T-cell (primary cell): Measurements from ENCODE around the gene PRKAG2. TPM values are rescaled to one million over a fixed set of nuclear protein-coding genes. Genes with fewer than 3 reads are reported as not detected.

Source experiments
- ATAC-seq, 4 experiments: fragments of 200-7000 bp in 3 of 4; fragments of 150-1000 bp in 1 of 4; cut with Tn5 transposase; replicated peaks in 1 of 4; 1 replicate in 3 of 4; 2 replicates in 1 of 4; pipeline ENCODE4 v1.10.0; 2021; ENCODE audit warnings: moderate library complexity in 3 of 4, mild to moderate bottlenecking in 2 of 4, moderate number of reproducible peaks in 1 of 4
- CTCF ChIA-PET, 2 donors: fragments of 300-600 bp; sonication (Branson Sonifier 250); formaldehyde crosslinking; loops; one replicate each; lab custom pipeline; 2022; ENCODE audit warnings: antibody characterized with exemption in 2 of 2; lab: Charles Lee
- POLR2A ChIA-PET, 2 donors: fragments of 300-600 bp; sonication (Branson Sonifier 250); formaldehyde crosslinking; loops; one replicate each; lab custom pipeline; 2022; ENCODE audit warnings: antibody characterized with exemption in 2 of 2; lab: Charles Lee
- DNase-seq, 35 experiments: peaks; one replicate each; pipeline versions ENCODE4 v3.0.0 to v3.0.0-alpha.2; 2013 to 2023
- H3K27ac ChIP-seq: one replicate; pipeline ENCODE4 v1.5.1; 2013; ENCODE audit warnings: low read length
- H3K27me3 ChIP-seq, 2 experiments: replicated peaks in 1 of 2; 1 replicate in 1 of 2; 2 replicates in 1 of 2; pipeline versions ENCODE4 v1.6.1 to v1.7.0; 2013; ENCODE audit warnings: low read length in 1 of 2, mixed read lengths in 1 of 2; ENCODE audit not compliant: control insufficient read depth in 2 of 2, insufficient read depth in 2 of 2; ENCODE audit errors: extremely low read depth in 1 of 2
- H3K36me3 ChIP-seq, 2 donors: 1 replicate in 1 of 2; 2 replicates in 1 of 2; pipeline versions ENCODE4 v1.6.1 to v1.7.0; 2013; ENCODE audit warnings: low read length in 1 of 2; ENCODE audit not compliant: control insufficient read depth in 2 of 2, insufficient read depth in 1 of 2; ENCODE audit errors: extremely low read depth in 1 of 2
- H3K4me1 ChIP-seq, 2 experiments: 1 replicate in 1 of 2; 2 replicates in 1 of 2; pipeline versions ENCODE4 v1.6.1 to v1.7.0; 2013; ENCODE audit warnings: low read length in 2 of 2, mixed read lengths in 1 of 2; ENCODE audit not compliant: insufficient read depth in 2 of 2, control insufficient read depth in 1 of 2; ENCODE audit errors: extremely low read depth in 1 of 2
- H3K4me3 ChIP-seq, 2 donors: 1 replicate in 1 of 2; 2 replicates in 1 of 2; pipeline versions ENCODE4 v1.5.1 to v1.7.0; 2013; ENCODE audit warnings: mild to moderate bottlenecking in 2 of 2, low read length in 1 of 2, moderate library complexity in 1 of 2; ENCODE audit not compliant: control insufficient read depth in 1 of 2; ENCODE audit errors: extremely low read depth in 1 of 2
- H3K9me3 ChIP-seq: 2 replicates; pipeline ENCODE4 v1.7.0; 2013
- H3K27ac Mint-ChIP-seq, 2 donors: one replicate each; pipeline ENCODE4 v1.8.0; 2020 to 2021; ENCODE audit warnings: mild to moderate bottlenecking in 2 of 2, mixed read lengths in 2 of 2
- H3K27me3 Mint-ChIP-seq, 2 donors: one replicate each; pipeline ENCODE4 v1.8.0; 2021 to 2022; ENCODE audit warnings: mixed read lengths in 2 of 2
- H3K36me3 Mint-ChIP-seq: one replicate; pipeline ENCODE4 v1.8.0; 2021; ENCODE audit warnings: mixed read lengths
- H3K4me1 Mint-ChIP-seq, 3 donors: one replicate each; pipeline ENCODE4 v1.8.0; 2020 to 2022; ENCODE audit warnings: mixed read lengths in 3 of 3, mild to moderate bottlenecking in 1 of 3
- H3K4me3 Mint-ChIP-seq, 3 donors: one replicate each; pipeline ENCODE4 v1.8.0; 2020 to 2022; ENCODE audit warnings: mild to moderate bottlenecking in 3 of 3, mixed read lengths in 3 of 3, moderate library complexity in 3 of 3
- H3K9me3 Mint-ChIP-seq, 3 donors: one replicate each; pipeline ENCODE4 v1.8.0; 2020 to 2022; ENCODE audit warnings: mixed read lengths in 3 of 3
- WGBS: methylation state at CpG from one replicate; pipeline ENCODE4 v1.1.5; 2013; ENCODE audit warnings: missing lambda C conversion rate; ENCODE audit not compliant: insufficient coverage; 5-methylcytosine and 5-hydroxymethylcytosine counted together
- total RNA-seq, 35 experiments: library from RNA in 6 of 35; stranded (reverse) in 6 of 35; fragments of 120-200 nt in 1 of 35; gene quantifications; one replicate each; pipeline versions ENCODE4 v1.2.1 to v1.2.4 and lab custom pipeline; 2013 to 2026

PRKAG2 gene
- total RNA-seq, 5 donors from 2014 or later (not counting 1 experiment from before 2014, with no cell fraction given), result 43.0 to 59.9 (median 49.3) TPM

DNA sequence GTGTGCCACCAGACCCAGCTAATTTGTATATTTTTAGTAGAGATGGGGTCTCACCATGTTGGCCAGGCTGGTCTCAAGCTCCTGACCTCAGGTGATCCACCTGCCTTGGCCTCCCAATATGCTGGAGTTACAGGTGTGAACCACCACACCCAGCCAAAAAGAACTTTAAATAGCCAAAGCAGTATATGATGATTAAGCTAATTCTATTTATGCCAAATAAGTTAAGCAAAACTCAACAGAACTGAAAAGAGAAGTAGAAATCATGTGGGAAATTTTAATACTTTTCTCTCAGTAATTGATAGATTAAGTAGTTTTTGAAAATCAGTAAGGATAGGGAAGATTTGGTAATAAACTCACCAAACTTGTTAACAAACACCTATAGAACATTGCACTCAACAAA is 332.7 kb downstream of the PRKAG2 start:
- H3K27me3 ChIP-seq, result peaks cover 0 to 22% of the 10 kb centered on the region in 2 experiments
- no peaks in the 10 kb centered on the region for H3K9me3 ChIP-seq
- H3K27ac Mint-ChIP-seq, result no peak overlapping the region
- ChIA-PET CTCF (no interaction called here), POLR2A (no interaction called here)
- H3K4me3 ChIP-seq, result no peak overlapping the region
- H3K4me1 ChIP-seq, result no peaks in the 10 kb centered on the region
- ATAC-seq (no peak), DNase-seq (no peak)
- H3K4me1 Mint-ChIP-seq, result peaks cover 0 to 3% (median 0%) of the 10 kb centered on the region in 3 donors
- no peaks in the 10 kb centered on the region for H3K9me3 Mint-ChIP-seq
- H3K36me3 ChIP-seq, result no peaks in the 10 kb centered on the region
- no peak overlapping the region for H3K4me3 Mint-ChIP-seq
- no peak overlapping the region for H3K27ac ChIP-seq
- H3K27me3 Mint-ChIP-seq, result peaks cover 19 to 33% of the 10 kb centered on the region in 2 donors
- no peaks in the 10 kb centered on the region for H3K36me3 Mint-ChIP-seq

DNA sequence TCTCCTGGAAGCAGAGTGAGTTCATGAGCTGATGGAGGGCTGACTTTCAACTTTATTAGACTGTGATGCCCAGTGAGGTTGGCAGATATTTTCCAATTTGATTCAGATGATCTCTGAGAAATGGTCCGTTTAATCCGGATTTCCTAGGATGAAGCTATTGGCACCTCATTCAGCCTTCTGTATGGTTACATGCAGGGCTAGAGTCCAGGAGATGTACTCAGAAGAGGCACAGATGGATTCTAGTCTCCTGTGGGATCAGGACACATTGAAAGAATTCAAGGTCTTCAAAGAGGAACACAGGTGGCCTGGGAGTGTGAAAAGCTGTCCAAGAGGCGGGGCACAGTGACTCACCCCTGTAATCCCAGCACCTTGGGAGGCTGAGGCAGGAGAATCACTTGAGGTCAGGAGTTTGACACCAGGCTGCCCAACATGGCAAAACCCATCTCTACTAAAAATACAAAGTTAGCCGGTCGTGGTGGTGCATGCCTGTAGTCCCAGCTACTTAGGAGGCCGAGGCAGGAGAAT is 334.2 kb downstream of the PRKAG2 start:
- H3K36me3 ChIP-seq, result no peaks in the 10 kb centered on the region
- no peak for DNase-seq
- Mint-ChIP-seq H3K36me3 (no peaks in the 10 kb centered on the region), H3K27me3 (peaks cover 19 to 36% of the 10 kb centered on the region in 2 donors), H3K9me3 (no peaks in the 10 kb centered on the region), H3K4me3 (no peak overlapping the region), H3K4me1 (peaks cover 7 to 14% (median 10%) of the 10 kb centered on the region in 3 donors), H3K27ac (peak overlapping the region in 1 of 2 donors; percentile 8)
- no peak for ATAC-seq
- no peak overlapping the region for H3K4me3 ChIP-seq
- H3K9me3 ChIP-seq, result no peaks in the 10 kb centered on the region
- no peaks in the 10 kb centered on the region for H3K4me1 ChIP-seq
- CTCF ChIA-PET, result no interaction called here
- 100% methylated on average over 3 of the region's 6 CpGs for WGBS
- H3K27ac ChIP-seq, result no peak overlapping the region
- POLR2A ChIA-PET, result interaction anchor here in 1 of 2 donors (0.6 kb wide), 1 partner anchor 41 kb away, joined by 5 read pairs; no protein-coding TSS in a partner anchor
- peaks cover 0 to 25% of the 10 kb centered on the region in 2 experiments for H3K27me3 ChIP-seq

DNA sequence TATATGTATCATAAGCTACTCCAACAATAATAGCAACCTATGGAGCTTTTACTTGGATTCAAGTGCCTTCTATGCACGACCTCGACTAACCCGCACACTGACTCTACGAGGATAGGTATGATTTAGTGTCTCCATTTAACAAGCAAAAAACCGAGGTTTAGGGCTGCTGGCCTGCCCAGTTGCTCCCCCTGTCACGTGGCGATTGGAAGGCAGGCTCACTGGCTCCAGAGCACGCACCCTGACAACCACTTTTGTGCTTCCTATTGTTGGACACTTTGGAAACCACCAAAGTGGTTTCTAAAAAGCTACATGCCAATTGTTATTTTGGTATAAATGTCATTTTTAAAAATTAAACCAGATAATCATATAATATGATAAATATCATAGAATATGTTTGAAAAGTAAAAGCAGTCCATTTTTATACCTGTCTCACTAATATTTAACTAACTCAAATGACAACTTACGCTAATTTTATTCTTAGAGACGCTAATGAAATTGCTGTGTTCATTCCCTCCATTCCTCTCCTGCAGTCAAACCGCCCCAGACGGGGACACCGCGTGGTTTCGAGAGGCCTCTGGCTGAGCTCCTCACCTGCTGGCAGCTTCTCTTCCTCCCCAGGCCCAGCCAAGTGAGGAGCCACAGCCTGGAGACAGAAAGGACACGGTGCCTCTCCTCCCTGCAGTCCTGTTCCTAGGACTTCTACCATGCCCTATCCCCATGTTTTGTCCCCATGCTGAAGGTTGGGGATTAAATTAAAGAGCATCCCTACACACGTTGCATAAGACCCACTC is 335.0 kb downstream of the PRKAG2 start:
- Histone ChIP-seq H3K9me3 (no peaks in the 10 kb centered on the region), H3K4me3 (no peak overlapping the region), H3K4me1 (no peaks in the 10 kb centered on the region), H3K36me3 (no peaks in the 10 kb centered on the region), H3K27ac (no peak overlapping the region), H3K27me3 (peaks cover 0 to 22% of the 10 kb centered on the region in 2 experiments)
- DNase-seq (no peak), ATAC-seq (no peak)
- peak overlapping the region; percentile 8 to 22 for H3K27ac Mint-ChIP-seq
- ChIA-PET CTCF (no interaction called here), POLR2A (no interaction called here)
- H3K4me1 Mint-ChIP-seq, result peaks cover 11 to 21% (median 12%) of the 10 kb centered on the region in 3 donors
- H3K9me3 Mint-ChIP-seq, result no peaks in the 10 kb centered on the region
- H3K27me3 Mint-ChIP-seq, result peaks cover 15 to 33% of the 10 kb centered on the region in 2 donors
- no peaks in the 10 kb centered on the region for H3K36me3 Mint-ChIP-seq
- 85% methylated on average over 13 of the region's 17 CpGs for WGBS
- no peak overlapping the region for H3K4me3 Mint-ChIP-seq

GRCh38 chr7:151540146-151540545 is 336.8 kb downstream of the PRKAG2 start:
- Histone ChIP-seq H3K36me3 (no peaks in the 10 kb centered on the region), H3K9me3 (no peaks in the 10 kb centered on the region), H3K4me3 (no peak overlapping the region), H3K27me3 (peaks cover 0 to 23% of the 10 kb centered on the region in 2 experiments), H3K4me1 (no peaks in the 10 kb centered on the region), H3K27ac (no peak overlapping the region)
- ATAC-seq (no peak), DNase-seq (no peak)
- peaks cover 11 to 26% (median 12%) of the 10 kb centered on the region in 3 donors for H3K4me1 Mint-ChIP-seq
- no peaks in the 10 kb centered on the region for H3K36me3 Mint-ChIP-seq
- ChIA-PET POLR2A (no interaction called here), CTCF (no interaction called here)
- H3K27me3 Mint-ChIP-seq, result peaks cover 8 to 30% of the 10 kb centered on the region in 2 donors
- H3K4me3 Mint-ChIP-seq, result no peak overlapping the region
- 100% methylated on average over 4 of the region's 4 CpGs for WGBS
- no peak overlapping the region for H3K27ac Mint-ChIP-seq
- H3K9me3 Mint-ChIP-seq, result no peaks in the 10 kb centered on the region

GRCh38 chr7:151539088-151539671 is 337.7 kb downstream of the PRKAG2 start:
- POLR2A ChIA-PET, result no interaction called here
- Histone ChIP-seq H3K9me3 (no peaks in the 10 kb centered on the region), H3K36me3 (no peaks in the 10 kb centered on the region), H3K4me3 (no peak overlapping the region), H3K27ac (no peak overlapping the region), H3K4me1 (no peaks in the 10 kb centered on the region), H3K27me3 (peaks cover 0 to 21% of the 10 kb centered on the region in 2 experiments)
- H3K4me1 Mint-ChIP-seq, result peaks cover 11 to 26% (median 12%) of the 10 kb centered on the region in 3 donors
- 83% methylated on average over 9 of the region's 9 CpGs for WGBS
- no peaks in the 10 kb centered on the region for H3K9me3 Mint-ChIP-seq
- CTCF ChIA-PET, result interaction anchor here in 1 of 2 donors (1.0 kb wide), 1 partner anchor 14 kb away, joined by 3 read pairs; no protein-coding TSS in a partner anchor
- H3K27me3 Mint-ChIP-seq, result peaks cover 6 to 26% of the 10 kb centered on the region in 2 donors
- no peak overlapping the region for H3K4me3 Mint-ChIP-seq
- ATAC-seq (no peak), DNase-seq (no peak)
- no peaks in the 10 kb centered on the region for H3K36me3 Mint-ChIP-seq
- H3K27ac Mint-ChIP-seq, result no peak overlapping the region

DNA sequence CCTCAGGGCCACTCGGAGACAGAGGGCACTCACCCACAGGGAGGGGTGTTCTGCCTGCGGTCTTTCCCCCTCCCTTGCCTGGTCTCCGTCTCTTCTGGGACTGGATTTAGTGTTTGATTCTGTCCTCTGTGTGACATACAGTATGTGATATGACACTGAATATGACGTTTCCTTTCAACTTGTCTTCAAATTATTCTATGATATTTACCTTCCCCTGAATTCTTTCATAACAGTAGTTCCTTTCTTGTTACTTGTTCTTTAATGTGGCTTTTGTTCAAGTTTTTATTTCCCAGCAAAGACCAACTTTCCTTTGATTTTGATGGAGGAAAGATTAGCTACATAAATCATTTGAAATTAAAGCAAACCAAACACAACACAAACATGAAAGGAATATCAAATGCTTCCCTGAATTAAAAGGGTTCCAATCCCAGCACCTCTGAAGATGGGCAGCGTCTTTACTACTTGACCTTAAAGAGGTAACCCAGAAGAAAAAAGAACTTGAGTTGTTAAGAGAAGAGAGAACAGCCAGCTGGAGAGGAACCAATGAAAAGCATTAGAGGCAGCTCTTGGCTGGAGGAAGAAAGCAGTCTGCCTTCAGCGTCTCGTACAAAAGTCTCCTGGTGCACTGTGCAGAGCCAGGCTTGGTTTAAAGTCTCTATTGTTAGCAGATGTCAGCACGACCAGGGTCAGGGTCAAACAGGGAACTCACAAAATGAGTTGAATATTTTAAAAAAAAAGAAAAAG is 338.9 kb downstream of the PRKAG2 start:
- Histone ChIP-seq H3K4me3 (no peak overlapping the region), H3K4me1 (no peaks in the 10 kb centered on the region), H3K9me3 (no peaks in the 10 kb centered on the region), H3K36me3 (no peaks in the 10 kb centered on the region), H3K27me3 (peaks cover 0 to 18% of the 10 kb centered on the region in 2 experiments), H3K27ac (no peak overlapping the region)
- DNase-seq (no peak), ATAC-seq (peak in 2 of 4 experiments; percentile 29 to 66)
- 20% methylated on average over 5 of the region's 8 CpGs for WGBS
- H3K9me3 Mint-ChIP-seq, result no peaks in the 10 kb centered on the region
- H3K36me3 Mint-ChIP-seq, result no peaks in the 10 kb centered on the region
- H3K27me3 Mint-ChIP-seq, result peaks cover 8 to 20% of the 10 kb centered on the region in 2 donors
- no peak overlapping the region for H3K4me3 Mint-ChIP-seq
- no peak overlapping the region for H3K27ac Mint-ChIP-seq
- CTCF ChIA-PET, result interaction anchor here in 1 of 2 donors (0.6 kb wide), 1 partner anchor 181 kb away, joined by 3 read pairs; no protein-coding TSS in a partner anchor
- POLR2A ChIA-PET, result interaction anchor here in 1 of 2 donors (0.6 kb wide), 1 partner anchor 47 kb away, joined by 3 read pairs; no protein-coding TSS in a partner anchor
- peaks cover 11 to 26% (median 12%) of the 10 kb centered on the region in 3 donors for H3K4me1 Mint-ChIP-seq
